H1 (cell line): Measurements from ENCODE around the gene F13B. TPM values are rescaled to one million over a fixed set of nuclear protein-coding genes. Genes with fewer than 3 reads are reported as not detected.

ENCODE experiments used
- BACH1 ChIP-seq: IDR thresholded peaks from 2 replicates; pipeline ENCODE4 v1.6.1; 2012; ENCODE audit warnings: low read length, improper control_type of control experiment
- BRCA1 ChIP-seq: IDR thresholded peaks from 2 replicates; pipeline ENCODE4 v1.6.1; 2012; ENCODE audit warnings: low read depth, low read length, improper control_type of control experiment
- CBX5 ChIP-seq: fragments of 300-800, 300-1000 bp; sonication (generic); IDR thresholded peaks from 2 replicates; pipeline ENCODE4 v1.7.1; 2016; ENCODE audit warnings: antibody characterized with exemption, low read length, low read depth
- CBX8 ChIP-seq: fragments of 300-800, 300-1000 bp; sonication (generic); IDR thresholded peaks from 2 replicates; pipeline ENCODE4 v1.7.1; 2016; ENCODE audit warnings: low read depth, low read length, borderline replicate concordance
- CHD1 ChIP-seq: IDR thresholded peaks from 2 replicates; pipeline ENCODE4 v1.6.1; 2012; ENCODE audit warnings: low read depth, low read length, improper control_type of control experiment
- CHD7 ChIP-seq: fragments of 300-600 bp; sonication (generic); IDR thresholded peaks from 2 replicates; pipeline ENCODE4 v1.7.1; 2012; ENCODE audit warnings: low read length, moderate library complexity, mild to moderate bottlenecking, inconsistent platforms; ENCODE audit not compliant: insufficient replicate concordance
- KDM4A ChIP-seq: IDR thresholded peaks from one replicate; pipeline ENCODE4 v1.7.1; 2012; ENCODE audit warnings: low read depth, mild to moderate bottlenecking, moderate library complexity, low read length, inconsistent platforms; ENCODE audit not compliant: severe bottlenecking
- NANOG ChIP-seq: IDR thresholded peaks from 2 replicates; pipeline ENCODE4 v1.6.1; 2011; ENCODE audit warnings: low read length, low read depth, mild to moderate bottlenecking, inconsistent platforms; ENCODE audit not compliant: insufficient read depth, poor library complexity, severe bottlenecking
- POLR2AphosphoS5 ChIP-seq: IDR thresholded peaks from 2 replicates; pipeline ENCODE4 v1.6.1; 2011; ENCODE audit warnings: low read depth, low read length
- POU5F1 ChIP-seq: IDR thresholded peaks from 2 replicates; pipeline ENCODE4 v1.6.1; 2011; ENCODE audit warnings: low read depth, mild to moderate bottlenecking, low read length, moderate library complexity
- TBP ChIP-seq: IDR thresholded peaks from 2 replicates; pipeline ENCODE4 v1.6.1; 2011; ENCODE audit warnings: low read depth, low read length, improper control_type of control experiment
- polyA plus RNA-seq, 7 experiments: library from polyadenylated mRNA; depleted of rRNA in 3 of 7; stranded (reverse) in 5 of 7; unstranded in 2 of 7; fragments of >200 nt in 5 of 7; fragments of 200-250 nt in 2 of 7; gene quantifications; 1 replicate in 5 of 7; 2 replicates in 1 of 7; 4 replicates in 1 of 7; pipeline versions ENCODE4 v1.2.1 to v1.2.3, GENCODE V29; 2011 to 2013; ENCODE audit warnings: missing spikeins in 2 of 7, mixed read lengths in 2 of 7
- total RNA-seq: library from RNA; stranded (reverse); fragmentation: NEBNext Ultra II Directional; extraction: Animal tissue kit (Norgen Biotek cat#: 25700); gene quantifications from 2 replicates; pipeline ENCODE4 v1.2.1, GENCODE V29; 2021
- TF ChIP-seq, protein P1 (sequence below): IDR thresholded peaks from 2 replicates; pipeline ENCODE4 v1.6.1; 2011; ENCODE audit warnings: low read length, improper control_type of control experiment

F13B gene
- total and polyA plus RNA-seq, 2 of the 8 experiments (the other 6 are each of a cell fraction or from before 2014, with no cell fraction given) = not detected

DNA sequence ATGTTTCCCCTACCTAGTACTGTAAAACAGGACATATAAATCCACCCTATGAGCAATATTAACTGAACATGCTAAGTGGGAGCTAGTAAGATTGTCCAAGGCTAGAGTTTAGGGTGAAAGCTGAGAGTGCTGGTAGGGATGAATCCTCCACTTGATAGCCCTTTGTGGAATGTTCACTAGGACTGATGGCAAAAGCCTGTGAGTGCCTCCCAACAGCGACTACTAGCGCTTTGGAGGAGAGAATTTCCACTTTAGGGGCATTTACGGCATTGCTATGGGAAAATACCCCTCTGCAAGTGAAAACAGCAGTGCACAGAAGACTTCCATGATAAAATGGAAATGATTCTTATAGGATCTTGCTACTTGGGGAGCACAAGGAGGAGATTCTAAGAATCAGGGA, 53.8 kb downstream of the F13B start (continued):
- TF ChIP-seq CHD7 (no peak), BRCA1 (no peak), TBP (no peak), POU5F1 (no peak), CHD1 (no peak), KDM4A (no peak), CBX8 (no peak), CBX5 (no peak), POLR2AphosphoS5 (no peak), NANOG (no peak), BACH1 (no peak)
- TF ChIP-seq, protein P1, sequence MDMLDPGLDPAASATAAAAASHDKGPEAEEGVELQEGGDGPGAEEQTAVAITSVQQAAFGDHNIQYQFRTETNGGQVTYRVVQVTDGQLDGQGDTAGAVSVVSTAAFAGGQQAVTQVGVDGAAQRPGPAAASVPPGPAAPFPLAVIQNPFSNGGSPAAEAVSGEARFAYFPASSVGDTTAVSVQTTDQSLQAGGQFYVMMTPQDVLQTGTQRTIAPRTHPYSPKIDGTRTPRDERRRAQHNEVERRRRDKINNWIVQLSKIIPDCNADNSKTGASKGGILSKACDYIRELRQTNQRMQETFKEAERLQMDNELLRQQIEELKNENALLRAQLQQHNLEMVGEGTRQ = no peak
